AG08395 (cell line): ENCODE data around the gene RTCA.
"Not testable (repeated sequence)": the region's sequence is repeated elsewhere in the genome, so short reads cannot be mapped to it uniquely, and the experiment has no call there.

ENCODE experiments used
- DNase-seq: peaks from one replicate; pipeline ENCODE4 v3.0.0; 2012; ENCODE audit warnings: mixed read lengths, low spot score

Gene RTCA

GRCh38 chr1:100261686-100262085 is 4.3 kb upstream of the RTCA start:
- DNase-seq, result no peak

GRCh38 chr1:100264081-100264480 is 1.9 kb upstream of the RTCA start:
- DNase-seq, result not testable (repeated sequence)

DNA sequence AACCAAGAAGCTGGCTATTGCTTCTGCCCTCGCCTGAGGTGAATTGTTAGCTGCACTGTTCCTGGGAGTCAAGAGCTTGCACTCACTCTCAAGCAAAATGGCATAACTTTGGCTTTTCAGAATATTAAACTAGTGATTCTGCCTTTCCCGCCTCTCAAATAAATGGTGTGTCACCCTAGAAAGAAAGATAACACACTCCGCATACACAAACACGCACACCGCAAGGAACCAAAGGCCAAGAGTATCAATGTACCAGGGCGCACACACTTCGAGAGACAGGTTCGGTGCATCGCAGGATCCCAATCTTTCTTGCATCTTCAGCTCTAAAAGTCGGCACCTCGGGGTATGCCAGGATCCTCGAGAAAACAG is 470 bp upstream of the RTCA start:
- peak; percentile 19 for DNase-seq

DNA sequence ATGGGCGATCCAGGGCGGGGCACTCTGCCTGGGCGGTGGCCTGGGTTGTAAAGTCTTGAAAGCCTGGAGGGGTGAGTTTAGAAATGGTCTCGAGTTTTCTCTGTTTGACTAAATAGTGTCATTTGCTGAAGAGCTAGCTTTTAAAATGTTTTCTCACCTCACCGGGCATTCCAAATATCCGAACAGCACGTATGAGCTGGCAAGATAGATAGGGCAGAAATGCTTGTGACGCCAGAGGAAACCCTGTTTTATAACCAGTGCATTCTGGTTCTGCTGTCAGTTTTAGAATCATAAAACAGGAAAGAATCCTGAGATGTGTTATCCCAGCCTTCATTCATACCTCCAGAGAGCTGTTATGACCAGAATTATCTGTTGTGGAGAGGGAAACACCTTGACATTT is 725 bp downstream of the RTCA start:
- DNase-seq, result peak; percentile 3

DNA sequence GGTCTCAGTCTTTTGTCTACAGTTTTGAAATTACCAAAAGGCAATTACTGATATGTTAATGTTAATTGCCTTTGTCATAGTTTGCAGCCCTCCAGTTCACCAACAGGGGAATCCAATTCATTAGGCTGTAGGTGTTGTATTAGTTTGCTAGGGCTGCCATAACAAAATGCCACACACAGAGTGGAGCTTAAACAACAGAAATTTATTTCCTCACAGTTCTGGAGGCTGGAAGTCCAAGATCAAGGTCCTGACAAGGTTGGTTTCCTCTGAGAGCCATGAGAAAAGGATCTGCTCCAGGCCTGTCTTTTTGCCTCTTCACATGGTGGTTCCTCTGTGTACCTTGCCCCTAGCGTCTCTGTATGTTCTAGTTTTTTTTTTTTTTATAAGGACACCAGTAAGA is 1.3 kb downstream of the RTCA start:
- no peak for DNase-seq

- no peak for DNase-seq
These were observed 2.2 kb downstream of the RTCA start for GRCh38 chr1:100268202-100268601.

DNA sequence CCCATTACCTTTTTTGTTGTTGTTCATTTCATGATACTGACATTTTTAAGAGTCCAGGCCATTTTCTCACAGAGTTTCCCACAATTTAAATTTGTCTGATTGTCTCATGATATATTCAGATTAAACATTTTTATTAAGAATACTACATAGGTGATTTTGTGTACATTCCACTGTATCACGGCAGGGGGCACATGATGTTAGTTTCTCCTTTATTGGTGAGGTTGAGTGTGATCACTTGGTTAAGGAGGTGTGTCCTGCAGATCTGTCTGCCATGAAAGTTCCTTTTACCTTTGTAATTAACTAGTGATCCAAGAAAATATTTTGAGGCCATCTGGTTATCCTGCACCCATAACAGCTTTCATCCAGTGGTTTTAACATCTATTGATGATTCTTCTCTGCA is 11.8 kb downstream of the RTCA start:
- DNase-seq, result no peak

GRCh38 chr1:100279358-100279923 is 13.4 kb downstream of the RTCA start:
- no peak for DNase-seq

DNA sequence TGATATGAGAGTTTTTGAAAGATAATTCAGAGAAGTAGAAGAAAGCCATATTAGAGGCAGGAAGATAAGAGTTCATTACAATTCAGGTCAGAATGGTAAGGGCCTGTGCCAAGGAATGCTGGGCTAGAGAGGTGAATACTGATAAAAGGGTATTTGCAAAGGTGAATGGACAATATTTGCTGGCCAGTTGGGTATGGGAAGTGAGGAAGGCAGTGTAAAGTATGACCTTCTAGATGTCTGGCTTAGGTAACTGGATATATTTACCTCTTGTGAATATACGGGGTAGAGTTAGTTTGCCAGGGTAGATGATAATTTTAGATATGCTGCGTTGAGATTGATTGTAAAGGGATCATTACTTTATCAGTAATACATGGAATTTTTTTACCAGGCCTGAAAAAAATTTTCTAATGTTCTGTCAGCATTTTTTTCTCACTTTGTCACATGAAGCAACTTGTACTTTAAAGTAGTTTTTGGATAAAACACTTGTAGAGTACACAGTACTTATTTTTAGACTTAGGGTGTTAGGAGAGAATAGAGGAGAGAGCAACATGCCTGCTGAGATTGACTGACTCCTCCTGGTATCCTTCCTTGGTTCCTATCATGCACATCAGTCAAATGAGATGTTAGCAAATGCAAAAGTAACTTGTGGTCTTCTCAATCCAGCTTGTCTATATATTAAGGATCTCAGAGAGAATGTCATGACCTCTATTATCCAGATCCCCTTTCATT is 14.1 kb downstream of the RTCA start:
- no peak for DNase-seq

DNA sequence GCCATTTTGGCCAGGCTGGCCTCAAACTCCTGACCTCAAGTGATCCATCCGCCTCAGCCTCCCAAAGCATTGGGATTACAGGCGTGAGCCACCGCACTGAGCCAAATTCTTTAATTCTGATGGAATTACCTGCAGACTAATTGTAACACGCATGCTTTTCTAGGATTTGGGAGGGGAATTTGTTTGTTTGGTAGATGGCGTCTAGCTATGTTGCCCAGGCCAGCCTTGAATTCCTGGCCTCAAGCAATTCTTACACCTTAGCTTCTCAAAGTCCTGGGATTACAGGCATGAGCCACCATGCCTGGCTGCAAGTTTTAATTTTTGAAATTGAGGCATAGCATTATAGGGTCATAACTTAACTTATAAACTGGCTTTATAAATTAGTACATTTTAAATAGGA is 18.6 kb downstream of the RTCA start:
- DNase-seq, result no peak

GRCh38 chr1:100287162-100287561 is 21.1 kb downstream of the RTCA start:
- no peak for DNase-seq

DNA sequence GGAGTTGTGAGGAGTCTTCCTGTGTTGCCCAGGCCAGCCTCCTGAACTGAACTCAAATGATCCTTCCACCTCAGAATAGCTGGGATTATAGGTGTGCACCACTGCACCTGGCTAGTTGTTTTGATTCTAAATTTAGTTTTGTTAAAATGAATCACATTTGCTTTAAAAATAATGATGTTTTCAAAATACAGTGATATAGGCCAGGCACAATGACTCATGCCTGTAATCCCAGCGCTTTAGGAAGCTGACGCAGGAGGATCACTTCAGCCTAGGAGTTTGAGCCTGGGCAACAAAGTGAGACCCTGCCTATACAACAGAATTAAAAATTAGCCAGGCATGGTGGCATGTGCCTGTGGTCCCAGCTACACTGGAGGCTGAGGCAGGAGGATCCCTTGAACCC is 24.3 kb downstream of the RTCA start:
- DNase-seq, result no peak

DNA sequence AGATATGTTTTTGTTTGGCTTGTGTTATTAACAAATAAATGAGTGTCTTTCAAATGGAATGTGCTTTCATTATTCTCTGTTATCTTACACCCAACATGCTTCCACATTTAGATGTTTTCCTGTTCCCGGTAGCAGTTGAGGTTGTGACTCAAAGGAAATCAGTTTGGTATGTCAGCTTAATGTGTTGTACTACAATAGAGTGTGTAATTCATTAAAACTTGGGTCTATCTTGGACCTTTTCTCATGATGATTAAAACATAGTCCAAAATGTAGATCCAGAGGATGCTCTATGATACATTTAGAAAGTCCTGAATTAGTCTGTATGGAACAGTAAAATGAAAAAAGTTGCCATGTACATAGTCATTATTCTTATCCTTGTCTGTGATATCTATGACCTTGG is 26.7 kb downstream of the RTCA start:
- no peak for DNase-seq

GRCh38 chr1:100296140-100296539 is 30.1 kb downstream of the RTCA start:
- DNase-seq, result no peak

GRCh38 chr1:100296997-100297396 is 31.0 kb downstream of the RTCA start:
- not testable (repeated sequence) for DNase-seq

DNA sequence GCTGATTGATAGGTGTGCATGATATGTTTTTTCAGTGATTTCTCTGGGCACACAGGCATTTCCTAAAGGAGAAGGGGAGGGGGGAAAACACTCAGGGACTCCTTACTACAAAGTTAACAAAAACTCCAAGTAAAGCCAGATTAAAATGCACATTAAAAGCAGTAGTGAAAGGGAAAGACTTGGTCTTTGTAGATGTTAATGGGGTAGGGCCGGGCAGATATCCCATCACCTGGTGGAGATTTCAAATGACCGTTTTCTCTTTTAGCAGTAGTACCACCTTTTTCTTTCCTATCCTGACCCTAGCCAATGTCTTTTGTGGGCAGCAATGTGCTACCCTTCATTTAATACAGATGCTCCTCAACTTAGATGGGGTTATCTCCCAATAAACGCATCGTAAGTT is 32.5 kb downstream of the RTCA start:
- no peak for DNase-seq

GRCh38 chr1:100299521-100300222 is 33.7 kb downstream of the RTCA start:
- DNase-seq, result no peak

GRCh38 chr1:100300691-100301090 is 34.7 kb downstream of the RTCA start:
- DNase-seq, result no peak

- no peak for DNase-seq
These were observed 36.7 kb downstream of the RTCA start for GRCh38 chr1:100302739-100303138.

DNA sequence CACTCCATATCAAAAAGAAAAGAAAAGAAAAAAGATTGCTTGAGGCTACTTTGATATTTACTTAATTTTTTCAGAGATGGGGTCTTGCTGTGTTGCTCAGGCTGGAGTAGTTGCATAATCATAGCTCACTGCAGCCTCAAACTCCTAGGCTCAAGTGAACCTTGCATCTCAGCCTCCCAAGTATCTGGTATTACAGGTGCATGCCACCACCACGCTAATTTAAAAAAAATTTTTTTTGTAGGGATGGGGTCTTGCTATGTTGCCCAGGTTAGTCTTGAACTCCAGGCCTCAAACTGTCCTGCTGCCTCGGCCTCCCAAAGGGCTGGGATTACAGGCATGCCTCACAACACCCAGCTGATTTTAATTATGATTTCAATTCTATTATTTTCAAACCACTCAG is 38.2 kb downstream of the RTCA start:
- DNase-seq, result no peak

DNA sequence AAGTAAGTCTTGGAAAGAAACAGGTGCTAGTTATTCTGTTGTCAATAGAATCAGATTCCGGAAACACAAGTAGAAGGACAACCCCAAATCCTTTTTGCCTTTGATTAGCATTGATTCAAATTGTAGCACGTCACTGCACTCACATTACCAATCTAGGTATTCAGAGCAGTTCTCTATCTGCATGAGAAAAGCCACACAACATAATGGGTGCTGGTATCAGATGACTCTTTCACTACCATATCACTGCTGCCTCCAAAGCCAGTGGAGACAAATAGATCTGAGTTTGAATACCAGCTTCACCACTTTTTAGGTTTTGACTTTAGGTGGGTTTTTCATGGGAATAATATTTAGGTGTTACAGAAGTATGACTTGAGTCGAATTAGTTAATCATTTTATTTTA is 38.9 kb downstream of the RTCA start:
- DNase-seq, result no peak

DNA sequence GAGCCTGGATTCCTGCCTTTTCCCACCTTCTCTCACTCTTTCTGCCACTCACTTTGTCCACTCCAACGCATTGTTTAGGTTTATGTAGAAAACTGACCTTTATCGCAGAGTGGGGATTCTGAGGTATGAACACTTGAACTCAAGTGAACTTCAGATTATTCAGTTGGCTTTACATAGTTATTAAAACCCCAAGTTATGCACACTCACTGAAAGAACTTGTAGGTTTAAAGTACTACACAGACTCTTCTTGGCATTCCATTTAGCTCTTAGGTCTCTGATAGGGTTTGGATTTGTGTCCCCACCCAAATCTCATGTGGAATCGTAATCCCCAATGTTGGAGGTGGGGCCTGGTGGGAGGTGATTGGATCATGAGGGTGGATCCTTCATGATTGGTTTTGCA is 39.9 kb downstream of the RTCA start:
- no peak for DNase-seq

- no peak for DNase-seq
These were observed 40.8 kb downstream of the RTCA start for GRCh38 chr1:100306735-100307313.
